GM18907 (cell line): Measurements from ENCODE around the gene CPED1.
"Not testable (repeated sequence)": the region's sequence is repeated elsewhere in the genome, so short reads cannot be mapped to it uniquely, and the experiment has no call there.

Experiments used
- ATAC-seq: cut with Tn5 transposase; IDR thresholded peaks from one replicate; pipeline ENCODE4 v1.9.1; 2021; ENCODE audit warnings: mild to moderate bottlenecking, moderate library complexity; ENCODE audit not compliant: unreplicated experiment

CPED1 gene

DNA sequence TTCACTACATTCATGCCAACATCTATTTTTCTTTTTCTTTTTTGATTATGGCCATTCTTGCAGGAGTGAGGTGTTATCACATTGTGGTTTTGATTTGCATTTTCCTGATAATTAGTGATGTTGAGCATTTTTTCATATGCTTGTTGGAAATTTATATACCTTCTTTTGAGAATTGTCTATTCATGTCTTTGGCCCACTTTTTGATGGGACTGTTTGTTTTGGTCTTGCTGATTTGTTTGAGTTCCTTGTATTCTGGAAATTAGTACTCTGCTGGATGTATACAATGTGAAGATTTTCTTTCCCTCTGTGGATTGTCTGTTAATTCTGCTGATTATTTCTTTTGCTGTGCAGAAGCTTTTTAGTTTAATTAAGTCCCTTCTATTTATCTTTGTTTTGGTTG, 48.3 kb downstream of the CPED1 start:
- not testable (repeated sequence) for ATAC-seq

DNA sequence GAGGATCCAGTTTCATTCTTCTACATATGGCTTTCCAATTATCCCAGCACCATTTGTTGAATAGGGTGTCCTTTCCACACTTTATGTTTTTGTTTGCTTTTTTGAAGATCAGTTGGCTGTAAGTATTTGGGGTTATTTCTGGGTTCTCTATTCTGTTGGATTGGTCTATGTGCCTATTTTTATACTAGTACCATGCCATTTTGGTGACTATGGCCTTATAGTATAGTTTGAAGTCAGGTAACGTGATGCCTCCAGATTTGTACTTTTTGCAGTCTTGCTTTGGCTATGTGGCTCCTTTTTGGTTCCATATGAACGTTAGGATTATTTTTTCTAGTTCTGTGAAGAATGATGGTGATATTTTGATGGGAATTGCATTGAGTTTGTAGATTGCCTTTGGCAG, 48.8 kb downstream of the CPED1 start:
- ATAC-seq = not testable (repeated sequence)

DNA sequence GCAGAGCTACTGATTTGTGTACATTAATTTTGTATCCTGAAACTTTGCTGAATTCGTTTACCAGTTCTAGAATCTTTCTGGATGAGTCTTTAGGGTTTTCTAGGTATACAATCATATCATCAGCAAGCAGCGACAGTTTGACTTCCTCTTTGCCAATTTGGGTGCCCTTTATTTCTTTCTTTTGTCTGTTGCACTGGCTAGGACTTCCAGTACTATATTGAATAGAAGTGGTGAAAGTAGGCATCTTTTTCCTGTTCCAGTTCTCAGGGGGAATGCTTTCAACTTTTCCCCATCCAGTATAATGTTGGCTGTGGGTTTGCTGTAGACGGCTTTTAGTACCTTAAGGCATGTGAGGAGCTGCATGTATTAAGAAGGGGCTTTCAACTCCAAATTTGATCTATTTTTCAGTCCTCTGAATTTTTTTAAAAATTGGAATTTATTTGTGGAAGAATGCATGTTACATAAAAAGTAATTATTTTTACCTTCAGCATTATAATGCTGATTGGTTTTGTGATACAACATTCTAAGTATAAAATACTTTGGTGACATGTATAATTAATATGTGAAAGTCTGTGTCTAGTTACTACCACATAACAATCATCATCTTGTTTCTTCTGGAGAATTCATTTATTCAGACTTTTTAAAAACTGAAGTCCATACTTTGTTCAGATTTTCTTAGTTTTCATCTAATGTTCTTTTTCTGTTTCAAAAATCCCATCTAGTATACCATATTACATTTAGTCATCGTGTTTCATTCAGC, 49.6 kb downstream of the CPED1 start:
- ATAC-seq = no peak

DNA sequence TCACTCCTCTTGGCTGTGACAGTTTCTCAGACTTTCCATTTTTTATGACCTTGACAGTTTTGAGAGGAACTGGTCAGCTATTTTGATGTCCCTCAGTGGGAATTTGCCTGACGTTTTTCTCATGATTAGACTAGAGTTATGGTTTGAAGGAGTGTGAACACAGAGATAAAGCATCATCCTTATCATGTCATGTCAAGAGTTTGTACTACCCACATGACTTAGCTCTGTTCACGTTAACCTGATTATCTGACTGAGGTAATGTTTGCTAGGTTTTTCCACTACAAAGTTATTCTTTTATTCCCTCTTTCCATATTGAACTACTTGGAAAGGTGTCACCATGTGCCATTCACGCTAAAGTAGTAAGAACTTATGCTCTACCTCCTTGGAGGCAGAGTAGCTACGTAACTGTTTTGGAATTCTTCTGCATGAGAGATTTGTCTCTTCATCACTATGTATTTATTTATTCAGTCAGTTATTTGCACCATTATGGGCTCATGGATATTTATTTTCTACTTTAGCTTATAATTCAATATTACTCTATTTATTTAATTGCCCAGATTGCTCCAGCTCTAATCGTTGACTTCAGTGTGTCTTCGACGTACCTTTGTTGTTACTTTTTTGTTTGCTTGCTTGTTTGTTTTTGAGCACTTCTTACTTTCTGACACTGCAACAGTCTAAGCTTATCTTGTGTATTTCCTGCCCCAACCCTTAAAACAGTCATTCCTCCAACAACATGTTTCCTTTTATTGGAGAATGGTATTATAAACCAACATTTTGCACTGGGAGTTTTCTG, 50.4 kb downstream of the CPED1 start:
- no peak for ATAC-seq

DNA sequence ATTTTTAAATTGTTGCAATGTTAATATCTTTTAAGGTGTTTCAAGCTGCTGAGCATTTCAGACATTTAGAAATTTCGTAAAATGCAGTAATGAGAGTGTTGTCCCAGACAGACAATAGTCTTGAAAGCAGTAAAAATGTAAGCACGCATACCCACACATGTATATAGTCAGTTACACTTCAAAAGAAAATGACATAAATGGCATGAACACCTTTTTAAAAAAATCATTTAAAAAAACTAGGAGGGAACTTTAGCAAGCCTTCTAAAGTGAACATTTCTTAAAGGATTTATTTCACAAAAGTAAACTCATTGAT, 51.0 kb downstream of the CPED1 start:
- no peak for ATAC-seq

DNA sequence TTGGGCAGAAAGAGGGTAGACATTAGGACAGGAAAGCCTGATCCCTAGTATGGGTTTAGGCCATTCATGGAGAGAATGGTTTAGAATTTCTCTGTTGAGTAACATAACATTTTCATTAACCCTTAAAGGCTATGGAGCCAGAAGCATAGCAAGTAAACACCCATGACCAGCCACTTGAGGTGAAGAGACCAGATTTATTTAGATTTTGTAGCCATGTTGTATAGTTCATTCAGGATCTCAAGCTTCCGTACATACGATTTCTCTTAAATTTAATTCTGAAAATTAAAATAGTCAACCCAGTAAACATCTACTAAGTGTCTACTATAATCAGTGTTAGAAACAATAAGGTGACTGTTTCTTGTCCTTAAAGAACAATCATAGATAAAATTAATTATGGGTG, 51.5 kb downstream of the CPED1 start:
- no peak for ATAC-seq

DNA sequence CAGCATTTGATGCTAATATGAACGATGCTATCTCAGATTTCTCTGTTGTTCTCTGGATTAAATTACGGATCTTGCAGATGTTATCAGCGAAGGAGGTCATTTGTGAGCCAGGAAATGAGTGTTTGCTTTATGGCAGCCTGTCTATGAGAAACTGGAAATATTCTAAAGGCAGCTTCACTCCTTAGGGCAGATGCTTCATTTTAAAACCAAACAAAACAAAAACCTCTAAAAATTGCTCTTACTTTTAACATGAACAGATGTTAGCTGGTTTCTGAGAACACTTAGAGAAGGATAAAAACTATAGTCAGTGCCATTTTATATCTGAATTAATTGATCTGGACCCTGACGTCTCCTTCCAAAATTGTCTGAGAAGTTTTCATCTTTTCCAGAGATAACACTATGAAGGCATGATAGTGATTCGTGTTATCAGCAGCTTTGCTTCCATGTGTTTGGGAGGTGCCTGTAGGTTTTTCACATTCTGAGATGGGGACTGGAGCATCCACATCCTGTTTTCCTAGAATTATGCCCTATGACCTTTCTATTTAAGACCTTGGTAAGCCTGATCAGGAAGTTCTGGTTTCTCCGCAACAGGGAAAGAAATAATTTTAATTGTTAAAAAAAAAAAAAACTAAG, 53.1 kb downstream of the CPED1 start:
- no peak for ATAC-seq

DNA sequence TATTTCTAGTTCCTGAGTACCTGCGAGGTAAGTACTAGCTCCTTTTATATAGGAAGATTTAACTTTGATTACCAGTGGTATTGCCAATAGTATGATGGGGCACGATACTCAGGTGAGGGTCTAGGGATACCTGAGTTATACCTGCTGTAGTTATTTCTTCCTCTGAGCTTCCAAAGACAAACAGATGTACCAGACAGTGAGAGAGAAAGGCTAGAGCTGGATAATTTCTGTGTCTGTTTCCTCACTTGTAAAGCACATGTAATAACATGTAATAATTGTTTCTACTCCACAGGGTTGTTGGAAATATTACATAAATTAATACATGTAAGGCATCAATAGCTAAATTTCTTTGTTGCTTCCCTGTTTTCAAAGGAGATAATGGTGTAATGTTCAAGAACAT, 53.7 kb downstream of the CPED1 start:
- no peak for ATAC-seq

DNA sequence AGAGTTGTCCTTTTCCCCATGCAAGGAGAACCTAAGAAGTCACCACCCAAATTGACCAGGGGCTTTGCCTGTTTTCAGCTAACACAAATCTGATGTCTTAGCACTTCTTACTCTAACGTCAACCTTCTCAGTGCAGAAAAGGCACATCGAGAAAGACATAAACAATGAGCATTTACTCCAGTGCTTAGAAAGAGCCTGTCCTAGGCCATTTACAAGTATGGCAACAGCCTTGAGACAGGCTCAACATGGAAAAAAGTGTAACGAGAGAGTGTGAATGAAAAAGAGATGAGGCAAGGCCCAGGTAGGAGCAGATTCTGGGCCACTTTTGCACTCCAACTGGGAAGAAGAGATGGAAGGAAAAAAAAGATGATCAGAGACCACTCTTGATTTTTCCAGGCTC, 54.4 kb downstream of the CPED1 start:
- no peak for ATAC-seq

DNA sequence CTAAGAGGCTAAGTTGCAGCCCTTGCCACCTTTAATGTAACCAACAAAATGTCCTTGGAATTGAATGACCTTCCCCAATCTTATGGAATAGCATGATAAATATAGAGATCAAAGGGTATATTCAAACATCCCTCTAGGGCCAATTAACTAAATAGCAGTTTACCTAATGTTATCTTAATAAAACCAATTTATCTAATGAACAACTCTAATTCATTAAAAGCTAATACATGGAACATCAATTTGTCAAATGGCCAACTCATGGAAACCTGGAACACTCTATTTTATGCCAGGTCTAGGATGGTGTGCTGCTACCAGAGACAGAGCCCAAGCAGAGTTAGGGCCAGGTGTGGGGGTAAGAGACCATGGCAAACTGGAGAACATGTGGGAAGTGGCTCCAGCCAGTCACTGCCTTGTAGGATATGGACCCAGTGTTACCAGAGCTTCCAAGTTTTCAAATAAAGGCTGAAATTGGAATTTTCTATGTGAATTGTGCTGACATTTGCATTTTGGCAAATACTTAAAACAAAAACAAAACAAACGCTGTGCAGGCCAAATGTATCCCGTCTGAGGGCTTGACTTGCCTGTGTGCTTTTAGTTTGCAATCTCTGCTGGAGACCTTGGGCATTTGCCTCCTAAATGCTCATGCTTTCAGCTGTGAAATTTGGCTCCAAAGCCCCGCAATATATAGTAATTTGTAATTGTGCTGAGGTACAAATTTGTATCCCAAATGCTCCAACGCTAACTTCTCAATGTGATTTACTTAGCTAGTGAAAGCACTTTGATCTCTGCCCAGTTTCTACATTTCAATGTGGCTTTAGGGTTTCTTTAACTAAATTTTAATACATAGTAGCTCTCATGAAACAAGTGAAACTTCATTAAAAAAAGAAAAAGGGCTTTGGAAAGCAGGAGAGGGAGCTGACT, 55.1 kb downstream of the CPED1 start:
- ATAC-seq = no peak

DNA sequence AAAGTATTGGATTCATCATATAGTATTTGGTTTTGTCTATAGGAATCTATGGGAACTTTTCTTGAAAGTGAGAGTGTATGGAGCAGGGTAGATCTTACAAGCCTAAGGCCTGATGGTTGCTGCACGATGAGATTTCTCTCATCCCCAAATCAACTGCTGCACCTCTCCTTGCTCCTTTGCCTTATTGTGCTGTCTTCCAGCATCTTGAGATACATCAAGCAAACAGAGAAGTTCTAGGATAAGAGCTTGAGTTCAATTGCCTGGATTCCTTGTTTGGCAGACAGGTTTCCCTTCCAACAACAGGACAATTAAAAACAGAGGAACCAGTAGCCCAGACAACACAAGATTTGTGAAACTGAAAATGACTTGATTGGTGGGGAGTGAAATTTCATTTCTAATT, 56.6 kb downstream of the CPED1 start:
- no peak for ATAC-seq

DNA sequence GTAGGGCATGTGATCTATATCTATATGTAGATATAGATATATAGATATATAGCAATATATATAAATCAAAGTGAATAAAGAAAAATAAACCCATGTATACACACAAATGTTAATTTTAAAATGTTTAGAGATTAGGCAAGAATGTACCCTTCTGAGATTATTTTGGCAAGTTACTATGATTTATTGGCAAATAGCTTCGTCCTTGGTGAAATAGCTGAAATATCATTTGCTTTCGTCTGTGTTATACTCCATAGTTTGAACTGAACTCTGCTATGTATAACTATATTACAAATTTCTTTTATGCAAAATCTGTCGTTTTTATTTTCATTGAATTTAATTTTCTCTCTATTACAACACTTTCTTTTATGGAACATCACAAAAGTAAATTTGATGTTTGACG, 57.5 kb downstream of the CPED1 start:
- ATAC-seq = no peak

DNA sequence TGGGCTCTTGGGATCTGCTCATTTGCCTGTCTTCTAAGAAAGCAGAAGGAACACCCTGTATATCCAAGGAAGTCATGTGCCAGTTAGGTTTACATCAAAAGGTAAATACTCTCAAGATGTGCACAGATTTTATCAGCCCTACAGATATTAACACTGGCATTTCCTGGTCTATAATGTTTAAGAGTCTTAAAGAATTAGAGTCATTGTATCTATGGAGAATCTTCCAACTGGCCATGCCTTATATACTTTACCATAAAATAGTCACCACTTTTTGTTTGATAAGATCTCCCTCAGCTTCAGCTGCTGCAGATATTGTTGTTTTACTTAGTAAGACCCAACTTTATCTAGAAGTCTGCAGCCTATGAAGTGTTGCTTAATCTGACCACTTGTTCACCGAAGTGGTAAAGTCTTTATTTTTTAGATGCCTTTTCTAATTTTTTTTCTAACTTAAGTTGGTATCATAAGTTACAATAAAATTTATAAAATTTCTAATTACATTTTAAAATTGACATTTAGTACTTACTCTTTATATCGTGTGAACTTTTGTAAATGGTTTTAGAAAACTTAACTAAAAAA, 58.5 kb downstream of the CPED1 start:
- no peak for ATAC-seq

DNA sequence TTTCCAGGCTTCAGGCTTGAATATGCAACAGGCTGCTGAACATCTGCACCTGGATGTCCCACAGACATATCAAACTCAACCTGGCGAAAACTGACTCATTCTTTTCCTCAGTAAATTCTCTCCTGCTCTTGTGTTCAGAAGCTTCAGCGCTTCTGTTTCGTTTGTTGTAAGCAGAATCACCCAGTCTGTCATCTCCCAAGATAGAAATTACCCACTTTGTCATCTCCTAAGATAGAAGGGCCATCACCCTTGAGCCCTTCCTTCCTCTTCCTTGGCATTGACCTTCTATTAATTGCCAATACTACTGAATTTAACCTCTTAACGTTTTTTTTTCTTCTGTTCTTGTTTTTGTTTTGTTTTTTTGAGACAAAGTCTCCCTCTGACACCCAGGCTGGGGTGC, 59.7 kb downstream of the CPED1 start:
- no peak for ATAC-seq

DNA sequence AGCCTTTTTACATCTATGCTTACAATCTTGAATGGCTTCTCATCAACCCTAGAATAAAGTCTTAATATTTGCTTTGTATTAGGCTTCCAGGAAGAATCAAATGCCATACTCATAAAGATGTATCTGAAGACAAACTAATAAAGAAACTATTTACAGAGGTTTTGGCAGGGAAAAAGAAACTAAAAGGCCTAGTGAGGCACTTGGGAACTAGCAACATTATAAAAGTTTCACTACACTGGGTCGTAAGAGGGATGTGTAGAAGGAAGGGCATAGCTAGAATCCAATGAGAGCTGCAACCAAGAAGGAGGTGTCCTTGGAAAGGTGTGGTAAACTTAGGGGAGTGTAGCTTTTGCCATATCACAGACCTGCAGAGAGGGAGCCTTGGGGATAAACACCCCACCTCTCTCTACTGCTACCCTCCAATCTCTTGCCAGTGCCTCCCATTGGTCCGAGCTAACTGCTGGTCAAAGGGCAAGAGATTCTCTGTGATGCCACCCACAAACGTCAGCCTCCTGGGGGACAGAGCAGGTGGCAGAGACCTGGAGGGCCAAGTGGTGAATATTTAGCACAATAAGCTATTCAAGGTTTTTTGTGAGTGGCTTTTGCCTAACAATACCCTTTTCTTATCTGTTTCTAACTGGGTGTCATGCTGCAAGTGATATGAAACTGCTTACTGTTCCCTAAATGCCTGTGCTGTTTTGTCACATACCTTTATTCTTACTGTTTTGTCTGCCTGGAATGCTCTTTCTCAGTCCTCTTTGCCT, 60.7 kb downstream of the CPED1 start:
- ATAC-seq = no peak

DNA sequence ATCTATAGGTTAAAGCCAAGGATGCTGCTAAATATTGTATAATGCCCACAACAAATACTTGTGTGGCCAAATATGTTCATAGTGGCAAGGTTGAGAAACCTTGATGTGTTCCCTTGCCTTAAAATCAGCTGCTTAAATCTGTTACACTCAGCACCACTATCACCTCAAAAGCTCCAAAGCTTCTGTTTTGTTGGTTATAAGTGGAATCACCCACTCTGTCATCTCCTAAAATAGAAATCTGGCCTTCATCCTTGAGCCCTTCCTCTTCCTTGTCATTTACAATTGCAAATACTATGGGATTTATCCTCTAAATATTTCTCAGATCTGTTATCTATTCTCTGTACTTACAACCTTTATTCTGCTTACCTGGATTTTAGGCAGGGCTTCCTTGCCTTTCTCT, 61.4 kb downstream of the CPED1 start:
- ATAC-seq = no peak

DNA sequence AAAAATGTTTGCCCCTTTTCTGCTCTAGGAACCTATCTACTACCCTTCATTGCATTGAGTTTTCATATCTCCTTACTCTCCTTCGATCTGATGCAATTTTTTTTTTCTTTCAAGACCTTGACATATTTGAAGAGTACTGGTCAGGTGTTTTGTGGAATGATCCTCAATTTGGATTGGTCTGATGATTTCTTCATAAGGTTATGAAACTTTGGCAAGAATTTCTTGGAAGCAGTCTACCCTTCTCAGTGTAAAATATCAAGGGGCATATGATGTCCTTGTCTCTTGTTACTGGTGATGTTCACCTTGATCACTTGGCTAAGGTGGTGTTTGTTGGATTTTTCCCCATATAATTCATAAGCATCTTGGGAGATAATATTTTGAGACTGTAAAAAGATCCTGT, 64.7 kb downstream of the CPED1 start:
- no peak for ATAC-seq

DNA sequence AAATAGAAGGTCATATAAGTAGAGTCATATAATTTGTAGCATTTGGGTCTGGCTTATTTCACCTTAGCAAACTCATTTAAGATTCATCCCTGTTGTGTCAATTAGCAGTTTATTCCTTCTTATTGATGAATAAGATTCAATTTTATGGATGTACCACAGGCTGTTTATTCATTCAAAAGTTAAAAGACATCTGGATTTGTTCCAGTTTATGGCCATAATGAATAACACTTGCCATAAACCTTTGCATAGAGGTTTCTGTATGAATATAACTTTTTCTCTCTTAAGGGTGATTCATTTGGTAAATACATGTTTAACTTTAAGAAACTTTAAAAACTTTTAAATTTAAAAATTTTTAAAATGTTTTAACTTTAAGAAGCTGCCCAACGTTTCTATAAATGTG, 66.4 kb downstream of the CPED1 start:
- ATAC-seq = no peak

DNA sequence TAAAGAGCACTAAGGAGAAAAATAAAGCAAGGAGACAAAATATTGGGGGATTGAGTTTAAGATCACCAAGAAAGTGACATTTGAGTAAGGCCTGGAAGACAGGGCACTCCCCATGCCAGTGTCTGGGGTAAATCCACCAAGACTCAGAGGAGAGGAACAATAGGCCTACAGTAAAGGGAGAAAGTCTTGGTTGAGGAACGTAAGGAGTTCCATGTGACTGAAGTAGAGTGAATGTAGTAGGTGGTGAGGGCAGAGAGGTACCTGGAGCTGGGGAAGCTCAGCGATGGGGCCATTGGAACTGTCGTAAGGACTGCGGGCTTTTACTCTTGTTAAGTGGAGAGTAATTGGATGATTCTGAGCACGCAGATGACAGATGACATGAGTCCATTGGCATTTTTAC, 69.4 kb downstream of the CPED1 start:
- ATAC-seq = no peak

DNA sequence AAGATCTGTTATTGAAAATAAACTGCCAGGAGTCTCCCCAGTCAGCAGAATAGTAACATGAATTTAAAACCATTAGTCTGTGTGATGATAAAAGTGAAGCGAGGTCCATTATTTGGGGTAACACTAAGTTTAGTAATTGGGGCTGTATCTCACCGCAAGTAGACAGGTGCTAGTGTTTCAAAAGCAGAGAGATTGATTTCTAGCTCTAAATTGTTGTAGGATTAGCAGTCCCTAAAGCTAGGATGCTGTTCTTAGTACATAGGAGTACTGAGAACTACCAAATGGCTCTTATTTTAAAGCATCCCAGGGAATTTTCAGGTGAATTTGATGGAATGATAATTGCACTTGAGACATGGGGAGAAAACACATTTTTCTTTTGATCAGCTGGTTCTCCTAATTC, 70.5 kb downstream of the CPED1 start:
- ATAC-seq = no peak
